Cortex of kidney (tissue), 1 donor: ENCODE results near the gene KIAA1328.
"Not testable (repeated sequence)": the region's sequence is repeated elsewhere in the genome, so short reads cannot be mapped to it uniquely, and the experiment has no call there.

ENCODE experiments used
- DNase-seq: peaks from one replicate; lab custom pipeline; 2025; lab: John Stamatoyannopoulos, UW

KIAA1328 gene

DNA sequence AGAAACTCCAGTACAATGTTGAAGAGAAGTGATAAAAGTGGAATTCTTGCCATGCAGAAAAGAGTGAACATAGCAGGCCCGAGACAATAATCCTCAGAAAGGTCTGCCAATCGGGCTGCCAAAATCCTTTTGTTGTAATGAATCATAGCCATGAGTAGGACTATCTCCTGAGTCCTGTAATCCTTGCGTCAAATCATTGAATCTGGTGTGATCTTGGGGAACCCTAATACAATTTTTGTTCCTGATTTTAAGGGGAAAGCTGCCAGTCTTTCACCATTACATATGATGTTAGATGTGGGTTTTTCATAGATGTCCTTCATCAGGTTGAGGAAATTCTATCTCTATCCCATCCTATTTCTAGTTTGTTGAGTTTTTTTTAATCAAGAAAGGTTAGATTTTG is 2.4 kb upstream of the KIAA1328 start:
- DNase-seq = no peak

DNA sequence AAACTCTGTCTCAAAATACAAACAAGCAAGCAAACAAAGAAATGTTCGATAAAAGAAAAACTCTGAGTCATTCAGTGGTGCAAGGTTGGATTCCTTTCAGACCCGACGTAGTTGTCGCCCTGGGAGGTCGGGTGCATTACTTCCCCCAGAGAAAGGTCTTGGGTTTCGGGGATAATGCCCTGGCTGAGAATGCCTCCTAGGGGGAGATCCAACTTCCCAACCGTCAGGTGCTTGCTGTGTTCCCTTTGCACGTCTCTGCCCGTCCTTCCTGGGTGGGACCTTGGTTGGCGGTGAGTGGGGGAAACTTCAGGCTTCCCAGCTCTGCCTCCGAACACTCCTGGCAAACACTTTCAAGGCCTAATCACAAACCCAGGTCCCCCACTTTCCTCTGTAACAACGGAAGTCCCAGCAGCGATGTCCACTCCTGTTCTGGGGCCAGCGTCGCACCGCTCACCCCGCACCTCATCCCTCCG is 734 bp upstream of the KIAA1328 start:
- no peak for DNase-seq

DNA sequence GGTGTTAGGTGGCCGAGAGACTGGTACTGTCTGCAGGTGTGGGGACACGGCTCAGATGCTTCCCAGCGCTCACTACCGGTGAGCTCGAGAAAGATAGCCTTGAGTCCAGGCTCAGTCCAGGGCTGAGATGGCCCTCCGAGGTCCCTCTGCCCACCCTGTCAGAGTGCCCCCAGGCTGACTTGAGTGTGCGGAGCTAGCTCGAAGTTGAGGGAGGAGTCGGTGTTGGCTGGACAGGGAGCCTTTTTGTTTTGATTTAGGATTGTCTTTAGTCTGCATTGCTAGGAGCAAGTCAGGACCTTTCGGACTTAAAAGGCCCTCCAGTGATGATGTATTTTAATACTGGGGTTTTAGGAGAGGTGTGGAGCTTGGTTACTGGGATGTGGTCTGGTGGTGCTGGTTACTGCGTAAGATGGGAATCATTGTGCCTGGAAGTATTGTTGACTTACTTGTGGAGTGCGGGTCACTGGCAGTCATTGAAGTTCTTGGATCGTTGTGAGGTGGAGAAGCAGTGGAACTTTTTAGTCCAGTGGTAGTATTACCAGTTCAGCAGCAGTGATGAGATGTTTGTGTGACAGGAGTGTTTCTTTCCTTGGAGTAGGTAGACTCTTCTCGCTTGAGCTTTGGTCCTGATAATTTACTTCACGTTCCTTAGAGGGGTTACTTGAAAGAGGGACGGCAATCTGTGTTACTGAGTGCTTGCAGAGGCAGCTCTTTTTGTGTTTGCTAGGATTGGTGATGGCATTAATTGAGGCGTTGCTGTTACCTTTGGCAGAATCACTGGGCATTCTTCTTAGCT is 633 bp downstream of the KIAA1328 start:
- DNase-seq = no peak

DNA sequence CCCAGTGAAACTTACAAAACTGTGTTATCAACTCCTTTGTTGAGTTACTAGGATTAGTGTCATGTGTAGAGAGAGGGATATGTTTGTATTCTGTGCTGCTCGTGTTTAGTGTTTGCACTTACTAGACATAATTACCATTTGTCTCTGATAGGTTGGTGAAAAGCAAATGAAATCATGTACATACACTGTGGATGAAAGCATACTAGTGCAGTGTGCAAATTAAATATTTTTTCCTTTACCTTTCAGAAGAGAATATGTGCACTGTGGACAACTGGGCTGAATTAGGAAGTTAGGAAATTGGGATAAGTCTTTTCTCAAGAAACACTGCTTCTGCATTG is 1.2 kb downstream of the KIAA1328 start:
- no peak for DNase-seq

DNA sequence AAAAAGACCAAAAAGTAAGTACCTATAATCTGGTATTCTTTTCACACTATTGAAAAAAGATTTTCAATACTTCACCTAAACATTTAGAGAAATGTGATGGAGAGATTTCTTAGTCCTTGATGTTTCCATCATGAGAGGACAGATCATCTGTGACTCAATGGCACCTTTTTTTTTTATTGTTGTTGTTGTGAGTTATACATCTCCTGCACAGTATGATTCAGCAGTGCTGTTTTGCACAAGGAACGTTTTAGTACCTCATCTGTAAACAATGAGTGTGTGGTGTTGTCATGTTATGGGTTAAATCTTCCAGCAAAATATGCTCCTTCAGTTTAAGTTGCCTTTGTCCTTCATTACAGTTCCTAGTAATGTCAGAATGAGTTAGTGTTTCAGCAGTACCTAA is 2.2 kb downstream of the KIAA1328 start:
- no peak for DNase-seq

DNA sequence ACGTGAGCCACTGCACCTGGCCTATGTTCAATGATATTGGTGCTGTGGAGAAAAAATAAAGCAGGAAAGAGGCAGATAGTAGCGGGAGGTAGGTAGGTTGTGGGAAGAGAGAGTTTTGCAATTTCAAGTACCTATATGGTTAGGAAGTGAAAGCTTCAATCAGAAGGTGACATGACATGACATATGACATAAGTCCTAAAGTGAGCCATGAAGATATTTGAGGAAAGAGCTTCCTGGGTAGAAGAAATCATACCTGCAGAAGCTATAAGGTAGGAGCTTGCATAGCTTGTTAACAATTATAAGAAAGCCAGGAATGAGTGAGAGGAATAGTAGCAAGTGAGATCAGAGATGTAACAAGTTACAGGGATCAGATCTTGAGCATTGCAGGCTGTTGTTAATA is 4.2 kb downstream of the KIAA1328 start:
- no peak for DNase-seq

DNA sequence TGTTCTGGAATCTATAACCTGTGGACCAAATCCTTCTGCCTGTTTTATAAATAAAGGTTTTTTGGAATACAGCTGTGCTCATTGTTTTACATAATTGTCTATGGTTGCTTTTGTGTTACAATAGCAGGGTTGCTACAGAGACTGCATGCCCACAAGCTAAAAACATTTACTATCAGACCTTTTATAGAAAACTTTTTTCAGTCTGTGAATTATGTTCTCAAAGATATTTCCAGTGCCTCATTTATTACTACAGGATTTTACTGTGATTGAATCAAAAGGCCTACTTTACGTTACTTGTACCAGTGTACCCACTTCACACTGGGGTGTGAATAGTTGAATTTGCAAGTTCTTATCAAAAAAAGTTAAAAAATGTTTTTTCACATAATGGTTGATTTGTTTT is 7.0 kb downstream of the KIAA1328 start:
- no peak for DNase-seq

DNA sequence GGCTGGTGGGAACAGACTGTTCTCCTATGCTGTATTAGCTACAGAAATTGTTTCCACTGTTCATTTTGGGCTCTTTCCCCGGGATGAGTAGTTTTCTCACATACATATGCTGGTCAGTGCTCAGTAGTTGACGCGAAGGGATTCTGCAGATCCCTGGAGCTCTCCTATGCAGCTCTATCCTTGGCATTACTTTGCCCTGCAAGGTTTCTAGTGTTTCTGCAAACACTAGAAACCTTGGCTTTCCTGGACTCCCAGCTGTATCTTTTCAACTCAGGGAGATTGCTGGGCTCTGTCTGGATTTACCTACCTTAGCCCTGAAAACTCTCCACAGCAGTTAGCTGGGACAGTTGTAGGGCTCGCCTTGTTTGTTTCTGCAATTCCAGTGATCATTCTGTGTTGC is 10.9 kb downstream of the KIAA1328 start:
- no peak for DNase-seq

DNA sequence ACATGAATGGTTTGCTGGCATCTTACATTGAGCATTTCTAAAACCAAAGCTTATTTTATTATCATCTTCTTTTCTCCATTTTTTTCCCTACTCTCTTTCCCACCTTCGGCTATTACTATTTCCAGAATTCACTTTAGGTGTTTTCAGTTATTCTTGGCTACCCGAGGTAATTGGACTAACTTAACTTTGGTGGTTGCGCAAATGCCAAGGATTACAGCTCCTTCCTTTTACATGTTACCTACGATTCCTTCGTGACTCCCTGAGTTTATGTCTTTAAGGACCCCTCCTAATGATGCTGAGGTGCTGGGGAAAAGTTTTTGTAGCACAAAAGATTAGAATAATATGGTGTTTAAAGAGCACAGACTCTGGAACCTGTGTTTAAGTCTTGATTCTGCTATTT is 14.3 kb downstream of the KIAA1328 start:
- DNase-seq = no peak

DNA sequence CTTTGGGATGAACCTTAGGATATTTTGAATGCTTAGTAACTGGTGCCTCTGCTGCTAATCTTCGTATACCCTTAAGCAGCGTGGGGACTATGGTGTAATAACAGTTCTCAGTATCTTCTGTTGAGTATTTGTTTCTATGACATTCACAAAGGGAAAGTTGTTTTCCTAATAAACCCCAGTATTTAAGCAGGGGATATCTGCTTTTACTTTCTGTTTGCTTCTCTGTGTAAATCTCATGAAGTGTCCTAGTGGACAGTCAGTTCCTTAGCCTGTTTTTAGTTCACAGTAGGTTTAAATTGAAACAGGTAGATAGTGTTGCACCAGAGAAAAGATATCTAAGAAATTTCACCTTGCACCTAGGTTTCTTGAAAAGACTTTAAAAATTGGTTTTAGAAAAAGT is 14.9 kb downstream of the KIAA1328 start:
- no peak for DNase-seq

DNA sequence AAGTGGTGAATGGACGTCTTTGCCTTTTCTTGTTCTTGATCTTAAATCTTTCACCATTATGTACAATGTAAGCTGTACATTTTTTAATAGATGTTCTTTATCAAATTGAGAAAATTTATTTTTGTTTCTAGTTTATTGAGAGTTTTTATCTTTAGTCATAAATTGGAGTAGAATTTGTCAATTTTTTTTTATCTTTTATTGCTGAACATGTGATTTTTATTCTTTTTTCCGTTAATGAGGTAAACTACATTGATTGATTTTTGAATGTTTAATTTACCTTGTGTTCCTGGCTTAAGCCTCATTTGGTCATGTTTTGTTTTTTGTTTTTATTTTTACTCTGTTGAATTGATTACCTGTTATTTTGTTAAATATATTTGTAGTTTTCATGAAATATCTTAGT is 19.7 kb downstream of the KIAA1328 start:
- no peak for DNase-seq

DNA sequence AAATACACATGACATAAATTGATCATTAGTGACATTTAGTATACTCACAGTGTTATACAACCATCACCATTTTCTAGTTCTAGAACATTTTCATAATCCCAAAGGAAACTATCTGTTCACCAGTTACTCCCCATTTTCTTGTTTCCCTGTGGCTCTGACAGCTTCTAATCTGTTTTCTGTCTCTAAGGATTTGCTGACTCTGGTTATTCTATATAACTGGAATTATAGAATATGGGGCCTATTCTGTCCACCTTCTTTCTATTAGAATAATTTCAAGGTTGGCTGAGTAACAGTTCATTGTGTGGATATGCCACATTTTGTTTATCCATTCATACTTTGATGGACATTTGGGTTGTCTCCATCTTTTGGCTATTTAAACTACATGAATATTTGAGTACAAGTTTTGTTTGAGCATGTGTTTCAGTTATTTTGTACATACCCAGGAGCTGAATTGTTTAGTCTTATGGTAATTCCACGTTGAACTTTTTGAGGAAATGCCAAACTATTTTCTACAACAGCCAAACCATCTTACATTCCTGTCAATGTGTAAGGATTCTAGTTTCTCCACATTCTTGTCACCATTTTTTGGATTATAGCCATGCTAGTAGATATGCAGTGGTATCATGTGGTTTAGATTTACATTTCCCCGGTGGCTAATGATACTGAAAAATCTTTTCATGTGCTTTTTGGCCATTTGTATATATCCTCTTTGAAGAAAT is 20.5 kb downstream of the KIAA1328 start:
- DNase-seq = no peak

DNA sequence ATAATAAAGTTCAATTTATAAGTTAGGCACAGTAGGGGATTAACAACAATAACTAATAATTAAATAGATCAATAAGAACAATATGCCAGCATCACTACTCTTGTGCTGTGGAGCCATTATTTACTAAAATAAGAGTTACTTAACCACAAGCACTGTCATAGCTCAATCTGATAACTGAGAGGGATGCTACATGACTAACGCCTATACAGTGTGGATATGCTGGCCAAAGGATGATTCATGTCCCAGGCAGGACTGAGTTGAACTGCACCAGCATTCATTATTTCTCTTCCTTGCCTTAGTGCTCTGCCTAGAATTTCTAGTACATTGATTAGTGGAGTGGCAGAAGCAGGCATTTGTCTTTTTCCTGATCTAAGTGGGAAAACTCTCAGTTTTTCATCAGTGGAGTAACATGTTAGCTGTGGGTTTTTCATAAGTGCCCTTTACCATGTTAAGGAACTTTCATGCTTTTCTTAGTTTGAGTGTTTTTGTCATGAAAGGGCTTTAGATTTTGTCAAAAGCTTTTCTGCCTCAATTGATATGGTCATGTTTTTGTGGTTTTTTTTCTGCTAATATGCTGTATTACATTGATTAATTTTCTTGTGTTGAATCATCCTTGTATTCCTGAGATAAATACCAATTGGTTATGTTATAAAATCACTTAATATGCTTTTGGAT is 21.7 kb downstream of the KIAA1328 start:
- no peak for DNase-seq

DNA sequence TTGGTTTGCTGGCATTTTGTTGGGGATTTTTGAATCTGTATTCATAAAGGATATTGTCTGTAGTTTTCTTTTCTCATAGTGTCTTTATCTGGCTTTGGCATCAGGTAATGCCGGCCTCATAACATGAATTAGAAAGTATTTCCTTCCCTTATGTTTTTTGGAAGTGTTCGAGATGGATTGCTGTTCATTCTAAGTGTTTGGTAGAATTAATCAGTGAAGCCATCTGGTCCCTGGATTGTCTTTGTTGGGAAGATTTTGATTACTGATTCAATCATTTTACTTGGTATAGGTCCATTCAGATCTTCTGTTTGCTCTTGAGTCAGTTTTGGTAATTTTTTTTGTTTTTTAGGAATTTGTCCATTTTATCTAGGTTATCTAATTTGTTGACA is 22.3 kb downstream of the KIAA1328 start:
- DNase-seq = no peak

DNA sequence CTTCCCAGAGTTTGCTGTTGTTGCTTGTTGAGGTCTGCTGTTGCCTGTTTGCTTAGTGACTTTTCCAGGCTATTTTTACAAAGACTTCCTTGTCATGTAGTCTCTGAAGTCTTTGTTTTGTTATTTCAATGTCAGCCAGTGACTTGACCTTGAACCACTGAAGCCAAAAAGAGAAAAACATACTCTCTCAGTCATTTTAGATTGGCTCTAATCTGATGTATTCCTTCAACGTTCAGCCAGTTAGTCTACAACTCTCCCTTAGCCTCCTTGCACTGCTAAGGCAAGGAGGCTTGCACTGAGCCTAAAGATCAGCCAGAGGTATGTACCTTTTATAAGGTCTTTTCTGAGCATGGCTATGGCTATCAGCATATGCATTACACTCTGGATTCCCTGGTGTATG is 27.9 kb downstream of the KIAA1328 start:
- no peak for DNase-seq

DNA sequence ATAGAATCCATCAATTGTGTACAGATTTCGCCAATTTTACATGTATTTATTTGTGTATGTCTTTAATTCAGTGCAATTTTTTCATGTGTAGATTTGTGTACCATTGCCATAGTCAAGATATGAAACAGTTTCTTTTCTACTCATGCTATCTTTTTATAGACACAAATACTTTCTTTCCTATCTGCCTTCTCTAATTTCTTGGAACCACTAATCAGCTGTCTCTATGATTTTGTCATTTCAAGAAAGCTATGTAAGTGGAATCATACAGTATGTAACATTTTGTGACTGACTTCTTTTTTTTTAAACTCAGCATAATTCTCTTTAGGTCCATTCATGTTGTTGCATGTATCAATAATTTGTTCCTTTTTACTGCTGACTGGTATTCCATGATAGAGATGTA is 33.3 kb downstream of the KIAA1328 start:
- no peak for DNase-seq

DNA sequence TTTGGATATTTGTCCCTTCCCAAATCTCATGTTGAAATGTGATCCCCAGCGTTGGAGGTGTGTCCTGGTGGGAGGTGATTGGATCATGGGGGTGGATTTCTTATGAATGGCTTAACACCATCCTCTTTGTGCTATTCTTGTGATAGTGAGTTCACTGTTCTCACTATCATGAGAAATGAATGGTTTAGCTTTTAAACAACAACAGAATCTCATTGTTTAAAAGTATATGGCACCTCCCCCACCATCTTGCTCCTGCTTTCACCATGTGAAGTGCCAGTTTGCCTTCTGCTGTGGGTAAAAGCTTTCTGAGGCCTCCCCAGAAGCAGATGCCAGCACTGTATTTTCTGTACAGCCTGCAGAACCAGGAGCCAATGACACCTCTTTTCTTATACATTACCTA is 38.1 kb downstream of the KIAA1328 start:
- no peak for DNase-seq

DNA sequence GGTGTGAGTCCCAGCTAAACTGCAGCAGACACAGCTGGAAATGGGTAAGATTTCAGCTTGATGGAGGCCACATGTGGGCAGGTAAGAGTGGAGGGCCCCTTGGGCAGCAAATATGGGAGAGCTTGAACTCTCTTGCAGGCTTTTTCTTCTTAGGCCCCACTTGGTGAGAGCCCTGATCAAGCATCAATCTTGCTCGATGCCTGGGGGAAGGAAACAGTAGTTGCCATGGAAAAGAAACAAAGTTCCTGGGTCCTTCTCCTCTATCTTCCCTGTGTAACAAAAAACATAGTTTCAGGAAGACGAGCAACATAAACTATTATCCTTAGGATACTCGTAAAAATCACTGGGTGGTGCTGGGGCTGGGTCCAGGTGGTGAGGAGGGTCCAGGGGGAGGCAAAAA is 42.9 kb downstream of the KIAA1328 start:
- DNase-seq = no peak

DNA sequence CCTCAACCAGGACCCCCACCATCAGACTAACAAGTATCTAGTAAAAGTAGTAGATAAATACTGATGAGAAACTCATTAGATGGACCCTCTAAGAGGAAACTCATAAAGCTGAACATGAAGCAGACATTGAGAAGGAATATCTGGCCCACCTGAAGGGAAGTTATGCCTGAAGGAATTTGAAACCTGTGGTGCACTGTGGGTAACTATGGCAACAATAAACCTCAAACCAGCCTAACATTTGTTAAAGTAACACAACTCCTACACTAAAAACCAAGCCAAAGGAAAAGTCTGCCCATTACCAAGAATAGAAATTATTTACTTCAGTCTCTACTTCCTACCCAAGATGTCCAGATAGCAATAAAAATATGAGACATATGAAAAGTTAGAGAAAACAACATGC is 43.4 kb downstream of the KIAA1328 start:
- DNase-seq = no peak

DNA sequence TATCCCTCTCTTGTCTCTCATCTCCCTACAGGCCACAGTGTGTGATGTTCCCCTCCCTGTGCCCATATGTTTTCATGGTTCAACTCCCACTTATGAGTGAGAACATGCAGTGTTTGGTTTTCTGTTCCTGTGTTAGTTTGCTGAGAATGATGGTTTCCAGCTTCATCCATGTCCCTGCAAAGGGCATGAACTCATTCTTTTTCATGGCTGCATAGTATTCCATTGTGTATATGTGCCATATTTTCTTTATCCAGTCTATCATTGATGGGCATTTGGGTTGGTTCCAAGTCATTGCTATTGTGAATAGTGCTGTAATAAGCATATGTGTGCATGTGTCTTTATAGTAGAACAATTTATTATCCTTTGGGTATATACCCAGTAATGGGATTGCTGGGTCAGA is 44.9 kb downstream of the KIAA1328 start:
- not testable (repeated sequence) for DNase-seq

DNA sequence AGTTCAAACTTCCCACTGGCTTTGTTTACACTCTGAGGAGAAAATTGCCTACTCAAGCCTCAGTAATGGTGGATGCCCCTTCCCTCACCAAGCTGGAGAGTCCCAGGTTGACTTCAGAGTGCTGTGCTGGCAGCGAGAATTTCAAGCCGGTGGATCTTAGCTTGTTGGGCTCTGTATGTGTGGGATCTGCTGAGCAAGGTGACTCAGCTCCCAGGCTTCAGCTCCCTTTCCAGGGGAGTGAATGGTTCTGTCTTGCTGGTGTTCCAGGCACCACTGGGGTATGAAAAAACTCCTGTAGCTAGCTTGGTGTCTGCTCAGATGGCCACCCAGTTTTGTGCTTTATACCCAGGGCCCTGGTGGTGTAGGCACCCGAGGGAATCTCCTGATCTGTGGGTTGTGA is 50.9 kb downstream of the KIAA1328 start:
- DNase-seq = not testable (repeated sequence)

DNA sequence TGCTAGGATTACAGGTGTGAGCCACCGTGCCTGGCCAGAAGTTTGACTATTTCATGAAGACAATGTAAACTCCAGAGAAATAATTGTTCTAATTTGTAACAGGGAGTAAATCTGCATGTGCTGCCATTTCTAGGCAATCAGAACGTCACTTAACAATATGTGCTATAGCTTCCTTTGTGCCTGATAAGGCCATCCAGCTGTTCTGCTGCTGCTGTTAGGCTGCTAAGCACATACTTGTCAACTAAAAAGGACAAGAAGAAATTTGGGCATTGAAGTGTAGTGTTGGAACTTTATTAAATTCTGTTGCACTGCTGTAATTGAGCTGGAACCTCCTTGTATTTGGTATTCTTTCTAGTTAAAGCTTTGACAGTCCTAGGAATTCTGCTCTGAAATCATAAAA is 57.1 kb downstream of the KIAA1328 start:
- DNase-seq = no peak

DNA sequence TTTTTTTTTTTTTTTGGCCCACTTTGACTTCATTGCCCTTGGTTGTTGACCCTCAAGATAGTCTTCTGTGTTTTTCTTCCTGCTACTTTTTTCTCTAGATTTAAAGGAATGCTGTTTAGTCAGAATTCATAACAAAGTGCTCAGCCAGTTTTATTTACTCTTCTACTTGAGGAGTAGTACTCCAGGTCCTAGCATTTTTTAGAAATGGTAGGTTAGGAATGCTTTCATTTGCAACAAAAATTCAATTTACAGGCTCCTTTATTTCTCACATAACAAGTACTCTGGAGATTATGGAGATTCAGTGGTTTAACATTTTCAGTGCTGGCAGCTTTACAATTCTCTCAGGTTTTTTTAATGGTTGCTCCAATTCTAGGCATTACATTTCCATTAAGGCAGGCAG is 58.2 kb downstream of the KIAA1328 start:
- DNase-seq = no peak
